ENCODE data around the gene HIGD1A.

- TF ChIP-seq, protein P1, sequence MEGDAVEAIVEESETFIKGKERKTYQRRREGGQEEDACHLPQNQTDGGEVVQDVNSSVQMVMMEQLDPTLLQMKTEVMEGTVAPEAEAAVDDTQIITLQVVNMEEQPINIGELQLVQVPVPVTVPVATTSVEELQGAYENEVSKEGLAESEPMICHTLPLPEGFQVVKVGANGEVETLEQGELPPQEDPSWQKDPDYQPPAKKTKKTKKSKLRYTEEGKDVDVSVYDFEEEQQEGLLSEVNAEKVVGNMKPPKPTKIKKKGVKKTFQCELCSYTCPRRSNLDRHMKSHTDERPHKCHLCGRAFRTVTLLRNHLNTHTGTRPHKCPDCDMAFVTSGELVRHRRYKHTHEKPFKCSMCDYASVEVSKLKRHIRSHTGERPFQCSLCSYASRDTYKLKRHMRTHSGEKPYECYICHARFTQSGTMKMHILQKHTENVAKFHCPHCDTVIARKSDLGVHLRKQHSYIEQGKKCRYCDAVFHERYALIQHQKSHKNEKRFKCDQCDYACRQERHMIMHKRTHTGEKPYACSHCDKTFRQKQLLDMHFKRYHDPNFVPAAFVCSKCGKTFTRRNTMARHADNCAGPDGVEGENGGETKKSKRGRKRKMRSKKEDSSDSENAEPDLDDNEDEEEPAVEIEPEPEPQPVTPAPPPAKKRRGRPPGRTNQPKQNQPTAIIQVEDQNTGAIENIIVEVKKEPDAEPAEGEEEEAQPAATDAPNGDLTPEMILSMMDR (IDR thresholded peaks at IDR 0.05; ENCODE audit: insufficient read depth, low read length, poor library complexity, severe bottlenecking) = no peak
- no peak for TF ChIP-seq EZH2phosphoT487 (conservative IDR thresholded peaks at IDR 0.05; ENCODE audit: low read length)
Observed at GRCh38 chr3:42786212-42786611, 18.1 kb downstream of the HIGD1A start.
